Esophagus muscularis mucosa (tissue), 4 donors: Measurements from ENCODE around the gene ITGAD.
A peak's percentile ranks its signal among the peaks of the same experiment; 100 is the strongest.

Source experiments
- EP300 ChIP-seq: sonication (generic); formaldehyde crosslinking; IDR thresholded peaks from one replicate; pipeline ENCODE4 v1.6.1; 2017; ENCODE audit warnings: antibody characterized with exemption
- POLR2AphosphoS5 ChIP-seq, 2 donors: sonication (generic); formaldehyde crosslinking; IDR thresholded peaks; one replicate each; pipeline ENCODE4 v1.6.1; 2017; ENCODE audit warnings: antibody characterized with exemption in 2 of 2
- TF ChIP-seq, protein P1 (sequence below), 3 experiments: fragments of 200-600 bp in 2 of 3; fragments of 450-650 bp in 1 of 3; sonication (generic) in 2 of 3; IDR thresholded peaks; one replicate each; pipeline ENCODE4 v1.5.1; 2017 to 2019; ENCODE audit warnings: antibody characterized with exemption in 3 of 3, mild to moderate bottlenecking in 2 of 3, moderate library complexity in 1 of 3

DNA sequence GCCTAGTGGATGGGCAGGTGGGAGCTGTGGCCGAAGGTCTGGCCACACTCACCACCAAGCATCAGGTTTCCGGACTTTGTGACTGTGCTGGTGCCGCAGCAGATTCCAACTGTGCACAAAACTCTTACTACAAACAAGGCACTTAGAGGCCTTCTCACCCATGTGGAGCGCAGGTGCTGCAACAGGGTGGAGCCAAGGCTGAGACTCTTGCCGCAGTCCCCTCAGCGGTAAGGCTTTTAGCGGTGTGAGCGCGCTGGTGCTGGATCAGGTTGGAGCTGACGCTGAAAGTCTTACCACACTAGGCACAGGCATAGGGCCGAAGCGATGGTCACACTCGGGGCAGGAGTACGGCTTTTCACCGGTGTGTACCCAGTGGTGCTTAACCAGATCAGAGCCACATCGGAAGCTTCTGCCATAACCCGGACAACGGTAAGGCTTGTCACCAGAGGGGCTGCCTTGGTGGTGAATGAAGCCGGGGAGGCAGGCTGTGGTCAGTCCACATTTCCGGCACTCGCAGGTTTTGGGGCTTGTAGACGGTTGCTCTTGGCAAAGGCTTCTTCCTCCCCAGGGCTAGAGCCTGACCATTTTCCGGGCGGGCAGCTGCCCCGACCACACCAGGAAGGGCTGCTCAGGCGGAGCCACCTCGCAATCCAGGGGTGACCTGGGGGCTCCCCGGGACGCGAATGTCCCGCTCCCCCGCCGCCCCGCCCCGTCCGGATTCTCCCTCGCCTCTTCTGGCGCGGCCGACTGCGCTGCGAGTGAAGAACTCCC lies 65.1 kb downstream of the ITGAD start:
- TF ChIP-seq, protein P1, sequence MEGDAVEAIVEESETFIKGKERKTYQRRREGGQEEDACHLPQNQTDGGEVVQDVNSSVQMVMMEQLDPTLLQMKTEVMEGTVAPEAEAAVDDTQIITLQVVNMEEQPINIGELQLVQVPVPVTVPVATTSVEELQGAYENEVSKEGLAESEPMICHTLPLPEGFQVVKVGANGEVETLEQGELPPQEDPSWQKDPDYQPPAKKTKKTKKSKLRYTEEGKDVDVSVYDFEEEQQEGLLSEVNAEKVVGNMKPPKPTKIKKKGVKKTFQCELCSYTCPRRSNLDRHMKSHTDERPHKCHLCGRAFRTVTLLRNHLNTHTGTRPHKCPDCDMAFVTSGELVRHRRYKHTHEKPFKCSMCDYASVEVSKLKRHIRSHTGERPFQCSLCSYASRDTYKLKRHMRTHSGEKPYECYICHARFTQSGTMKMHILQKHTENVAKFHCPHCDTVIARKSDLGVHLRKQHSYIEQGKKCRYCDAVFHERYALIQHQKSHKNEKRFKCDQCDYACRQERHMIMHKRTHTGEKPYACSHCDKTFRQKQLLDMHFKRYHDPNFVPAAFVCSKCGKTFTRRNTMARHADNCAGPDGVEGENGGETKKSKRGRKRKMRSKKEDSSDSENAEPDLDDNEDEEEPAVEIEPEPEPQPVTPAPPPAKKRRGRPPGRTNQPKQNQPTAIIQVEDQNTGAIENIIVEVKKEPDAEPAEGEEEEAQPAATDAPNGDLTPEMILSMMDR (IDR thresholded peaks at IDR 0.05), result peak in 1 of 3 experiments; percentile 22
- TF ChIP-seq POLR2AphosphoS5 (IDR thresholded peaks at IDR 0.05) (peak in 1 of 2 donors; percentile 29), EP300 (no peak)
